Left lobe of liver (tissue), 2 donors: Measurements from ENCODE around the gene TMEM140. TPM values are rescaled to one million over a fixed set of nuclear protein-coding genes. Genes with fewer than 3 reads are reported as not detected.

Source experiments
- ATAC-seq: fragments of 200-7000 bp; cut with Tn5 transposase; one replicate; pipeline ENCODE4 v1.9.1; 2020; ENCODE audit warnings: mild to moderate bottlenecking, moderate library complexity
- DNase-seq: peaks from one replicate; pipeline ENCODE4 v3.0.0-alpha.2; 2020; ENCODE audit warnings: low spot score
- total RNA-seq: library from RNA; stranded (reverse); gene quantifications from one replicate; pipeline ENCODE4 v1.2.1, GENCODE V29; 2021
- donor health status: DM: no; HTN: no; CAD: no; lungs with moderate emphysema.
- donor health status: DM: no; HTN: yes; CAD: no.

The TMEM140 gene
- total RNA-seq, 1 donor from 2014 or later: 32.4 TPM

DNA sequence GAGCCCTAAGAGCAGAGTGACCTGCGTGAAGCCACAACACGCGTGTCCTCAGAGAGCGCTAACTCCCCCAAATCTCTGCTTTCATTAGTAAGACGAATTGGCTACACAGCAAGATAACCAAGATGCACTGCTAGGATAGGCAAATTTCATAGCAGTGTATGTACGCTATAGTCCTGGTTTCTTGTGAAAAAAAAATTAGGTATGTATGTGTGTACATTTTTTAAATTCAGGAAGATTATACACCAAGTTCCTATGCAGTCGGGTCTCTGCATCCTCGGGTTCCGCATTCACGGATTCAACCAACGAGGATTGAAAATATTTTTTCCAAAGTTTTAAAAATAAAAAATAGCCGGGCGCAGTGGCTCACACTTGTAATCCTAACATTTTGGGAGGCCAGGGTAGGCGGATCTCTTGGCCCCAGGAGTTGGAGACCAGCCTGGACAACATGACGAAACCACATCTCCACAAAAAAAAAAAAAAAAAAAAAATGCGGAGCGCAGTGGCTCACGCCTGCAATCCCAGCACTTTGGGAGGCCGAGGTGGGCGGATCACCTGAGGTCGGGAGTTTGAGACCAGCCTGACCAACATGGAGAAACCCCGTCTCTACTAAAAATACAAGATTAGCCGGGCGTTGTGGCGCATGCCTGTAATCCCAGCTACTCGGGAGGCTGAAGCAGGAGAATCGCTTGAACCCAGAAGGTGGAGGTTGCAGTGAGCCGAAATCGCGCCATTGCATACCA is 64.2 kb downstream of the TMEM140 start:
- ATAC-seq (peak; percentile 48), DNase-seq (peak; percentile 72)

DNA sequence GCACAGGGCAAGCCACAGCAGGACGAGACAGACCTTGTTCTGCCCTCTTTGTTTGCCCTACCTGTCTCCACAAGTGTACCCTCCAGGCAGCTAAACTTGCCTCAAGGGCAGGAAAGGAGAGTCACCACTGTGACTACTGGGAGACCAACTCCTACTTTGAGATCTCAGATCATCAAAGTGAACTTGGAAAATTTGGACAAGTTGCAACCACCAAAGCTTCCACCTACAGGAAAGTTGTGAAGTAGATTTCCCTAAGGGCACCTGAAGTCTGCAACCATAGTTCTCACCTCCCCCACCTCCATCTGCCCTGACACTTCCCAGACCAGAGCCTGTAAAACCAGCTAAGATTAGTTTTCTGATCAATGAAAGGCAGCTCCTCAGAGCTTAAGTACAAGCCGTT is 66.0 kb downstream of the TMEM140 start:
- ATAC-seq (no peak), DNase-seq (no peak)

DNA sequence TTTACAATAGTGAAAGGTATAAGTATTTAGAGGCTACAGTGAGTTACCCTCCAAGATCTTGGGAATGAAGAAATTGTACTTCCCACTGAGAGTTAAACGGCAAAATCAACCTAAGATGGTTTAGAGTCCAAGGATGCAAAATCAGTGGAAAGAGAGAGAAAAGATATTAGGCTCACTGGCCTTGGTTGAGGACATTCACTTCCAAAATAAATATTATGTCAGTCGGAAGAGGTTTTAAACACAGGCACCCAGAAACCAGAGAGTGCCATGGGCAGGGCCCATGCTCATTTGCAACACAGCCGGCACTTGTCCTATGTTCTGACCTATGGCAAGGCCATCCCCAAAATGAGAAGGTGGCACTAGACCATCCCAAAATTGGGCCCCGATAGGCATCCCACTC is 67.3 kb downstream of the TMEM140 start:
- ATAC-seq (peak; percentile 4), DNase-seq (no peak)

DNA sequence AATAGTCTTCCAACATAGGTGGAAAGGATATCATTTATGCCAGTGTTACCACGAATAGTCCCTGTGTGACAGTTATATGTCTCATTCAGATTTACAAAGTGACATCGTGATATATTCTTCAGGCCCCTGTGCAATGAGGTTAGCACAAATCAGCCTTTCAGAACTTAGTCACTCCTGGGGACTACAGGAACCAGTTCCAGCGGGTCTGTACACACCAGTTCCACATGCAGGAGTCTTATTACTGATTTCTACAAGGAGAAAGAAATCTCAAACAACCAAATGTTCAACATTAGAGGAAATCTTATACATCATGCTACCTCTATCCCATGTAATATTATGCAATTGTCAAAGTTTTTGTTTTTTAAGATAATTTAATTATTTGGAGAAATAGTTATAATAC is 67.8 kb downstream of the TMEM140 start:
- ATAC-seq (no peak), DNase-seq (no peak)

Other genes with a start within 250 kb of the TMEM140 start
- 2.1 TPM for gene AGBL3, start 161.6 kb upstream of the TMEM140 start, total RNA-seq
- gene CYREN, start 22.6 kb downstream of the TMEM140 start, total RNA-seq: 15.0 TPM
- 9.3 TPM for gene WDR91, start 63.5 kb downstream of the TMEM140 start, total RNA-seq
- not detected for gene STRA8, start 85.8 kb downstream of the TMEM140 start, total RNA-seq